Thyroid gland (tissue), 4 donors: ENCODE measurements around the gene TUBA1B. TPM values are rescaled to one million over a fixed set of nuclear protein-coding genes. Genes with fewer than 3 reads are reported as not detected.

Experiments
- DNase-seq, 2 donors: peaks; one replicate each; pipeline ENCODE4 v3.0.0-alpha.2; 2019
- H3K27ac ChIP-seq, 3 donors: fragments of 200-600 bp; sonication (generic); 1 replicate in 2 of 3; 2 replicates in 1 of 3; pipeline ENCODE4 v1.5.1; 2016 to 2019; ENCODE audit warnings: mild to moderate bottlenecking in 1 of 3, moderate library complexity in 1 of 3
- H3K27me3 ChIP-seq: fragments of 200-600 bp; sonication (generic); one replicate; pipeline ENCODE4 v1.5.1; 2019
- H3K36me3 ChIP-seq, 2 donors: fragments of 200-600 bp; sonication (generic); one replicate each; pipeline ENCODE4 v1.5.1; 2016 to 2019
- H3K4me1 ChIP-seq, 2 donors: fragments of 200-600 bp; sonication (generic); one replicate each; pipeline ENCODE4 v1.5.1; 2017 to 2019
- H3K4me3 ChIP-seq, 3 donors: fragments of 200-600 bp; sonication (generic); replicated peaks in 1 of 3; 1 replicate in 2 of 3; 2 replicates in 1 of 3; pipeline ENCODE4 v1.5.1; 2016; ENCODE audit warnings: mild to moderate bottlenecking in 1 of 3
- H3K9me3 ChIP-seq: fragments of 200-600 bp; sonication (generic); one replicate; pipeline ENCODE4 v1.5.1; 2017
- POLR2A ChIP-seq, 2 donors: fragments of 450-650 bp; IDR thresholded peaks; one replicate each; pipeline ENCODE4 v1.6.1; 2017; ENCODE audit warnings: antibody characterized with exemption in 2 of 2, mild to moderate bottlenecking in 2 of 2, moderate library complexity in 1 of 2
- WGBS, 2 donors: methylation state at CpG; one replicate each; pipeline ENCODE4 v1.1.5; 2017; 5-methylcytosine and 5-hydroxymethylcytosine counted together
- intact Hi-C: fragments of 100-400 bp; cut with DNase I; formaldehyde crosslinking; loops from one replicate; pipeline ENCODE4 v1.15.1; 2023
- total RNA-seq, 4 donors: library from RNA; depleted of rRNA; stranded (reverse); fragments of >200 nt; gene quantifications; one replicate each; pipeline ENCODE4 v1.2.3, GENCODE V29; 2016
- TF ChIP-seq, protein P1 (sequence below), 6 experiments: fragments of 200-600 bp in 3 of 6; fragments of 450-650 bp in 3 of 6; sonication (generic) in 3 of 6; IDR thresholded peaks; one replicate each; pipeline ENCODE4 v1.5.1; 2016 to 2019; ENCODE audit warnings: antibody characterized with exemption in 6 of 6, mild to moderate bottlenecking in 2 of 6, inconsistent platforms in 1 of 6, moderate library complexity in 1 of 6

TUBA1B gene
- total RNA-seq, 4 donors from 2014 or later, result 284 to 653 (median 477) TPM

DNA sequence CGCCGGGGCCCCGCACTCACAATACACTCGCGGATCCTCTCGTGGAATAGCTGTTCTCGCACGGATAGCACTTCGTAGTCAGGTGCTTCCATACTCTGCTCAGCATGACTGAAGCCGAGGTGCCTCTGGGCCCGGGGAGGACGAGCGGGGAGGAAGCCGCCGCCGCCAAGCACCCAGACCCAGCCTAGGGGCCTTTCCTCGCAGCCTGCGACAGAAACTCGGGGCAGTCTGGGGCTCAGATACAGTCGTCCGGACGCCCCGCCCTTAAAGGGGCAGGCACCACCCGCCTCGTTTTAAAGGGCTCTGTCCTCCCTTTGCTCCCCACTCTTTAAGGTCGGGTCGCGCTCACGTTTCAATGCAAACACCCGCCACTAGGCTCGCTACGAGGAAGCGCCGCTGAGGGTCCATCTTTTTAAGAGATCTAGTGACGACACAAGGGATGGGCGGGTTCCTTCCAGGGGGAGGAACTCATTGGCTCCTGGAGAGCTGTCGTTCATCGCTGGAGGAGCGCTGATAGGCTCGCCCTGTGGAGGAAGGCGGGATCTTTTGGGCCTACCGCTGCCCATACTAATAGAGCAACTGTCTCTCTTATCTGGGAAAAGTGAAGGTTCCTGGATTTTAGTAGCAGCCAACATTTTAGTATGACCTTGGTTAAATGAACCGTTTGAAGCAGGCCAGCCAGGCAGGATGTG lies 20.6 kb downstream of the TUBA1B start, which contains the start of gene LMBR1L:
TSS of gene LMBR1L (minus strand) at position 384 of the 692 bp plus-strand sequence. CDS start at position 92, 292 bp downstream.
- 0% methylated on average over 13 to 28 of the region's 43 CpGs for WGBS, 2 donors
- peak; percentile 97 for DNase-seq
- peak within 1 kb of the TSS; percentile 44 to 92 (median 87) for H3K4me3 ChIP-seq
- H3K4me1 ChIP-seq, result peaks cover 20 to 37% of the 10 kb centered on the region in 2 donors
- peak in 1 of 2 donors; percentile 94 for TF ChIP-seq POLR2A (IDR thresholded peaks at IDR 0.05)
- TF ChIP-seq, protein P1, sequence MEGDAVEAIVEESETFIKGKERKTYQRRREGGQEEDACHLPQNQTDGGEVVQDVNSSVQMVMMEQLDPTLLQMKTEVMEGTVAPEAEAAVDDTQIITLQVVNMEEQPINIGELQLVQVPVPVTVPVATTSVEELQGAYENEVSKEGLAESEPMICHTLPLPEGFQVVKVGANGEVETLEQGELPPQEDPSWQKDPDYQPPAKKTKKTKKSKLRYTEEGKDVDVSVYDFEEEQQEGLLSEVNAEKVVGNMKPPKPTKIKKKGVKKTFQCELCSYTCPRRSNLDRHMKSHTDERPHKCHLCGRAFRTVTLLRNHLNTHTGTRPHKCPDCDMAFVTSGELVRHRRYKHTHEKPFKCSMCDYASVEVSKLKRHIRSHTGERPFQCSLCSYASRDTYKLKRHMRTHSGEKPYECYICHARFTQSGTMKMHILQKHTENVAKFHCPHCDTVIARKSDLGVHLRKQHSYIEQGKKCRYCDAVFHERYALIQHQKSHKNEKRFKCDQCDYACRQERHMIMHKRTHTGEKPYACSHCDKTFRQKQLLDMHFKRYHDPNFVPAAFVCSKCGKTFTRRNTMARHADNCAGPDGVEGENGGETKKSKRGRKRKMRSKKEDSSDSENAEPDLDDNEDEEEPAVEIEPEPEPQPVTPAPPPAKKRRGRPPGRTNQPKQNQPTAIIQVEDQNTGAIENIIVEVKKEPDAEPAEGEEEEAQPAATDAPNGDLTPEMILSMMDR (IDR thresholded peaks at IDR 0.05), result peak in 5 of 6 experiments; percentile 11 to 67 (median 56)
- intact Hi-C loops, result loop anchor here (5.0 kb wide), 1 partner anchor 43 kb away; the partner anchor contains the start of gene RHEBL1
- H3K27me3 ChIP-seq, result no peaks in the 10 kb centered on the region
- H3K36me3 ChIP-seq, result no peaks in the 10 kb centered on the region
- peak within 1 kb of the TSS; percentile 92 to 98 (median 96) for H3K27ac ChIP-seq
- no peaks in the 10 kb centered on the region for H3K9me3 ChIP-seq

DNA sequence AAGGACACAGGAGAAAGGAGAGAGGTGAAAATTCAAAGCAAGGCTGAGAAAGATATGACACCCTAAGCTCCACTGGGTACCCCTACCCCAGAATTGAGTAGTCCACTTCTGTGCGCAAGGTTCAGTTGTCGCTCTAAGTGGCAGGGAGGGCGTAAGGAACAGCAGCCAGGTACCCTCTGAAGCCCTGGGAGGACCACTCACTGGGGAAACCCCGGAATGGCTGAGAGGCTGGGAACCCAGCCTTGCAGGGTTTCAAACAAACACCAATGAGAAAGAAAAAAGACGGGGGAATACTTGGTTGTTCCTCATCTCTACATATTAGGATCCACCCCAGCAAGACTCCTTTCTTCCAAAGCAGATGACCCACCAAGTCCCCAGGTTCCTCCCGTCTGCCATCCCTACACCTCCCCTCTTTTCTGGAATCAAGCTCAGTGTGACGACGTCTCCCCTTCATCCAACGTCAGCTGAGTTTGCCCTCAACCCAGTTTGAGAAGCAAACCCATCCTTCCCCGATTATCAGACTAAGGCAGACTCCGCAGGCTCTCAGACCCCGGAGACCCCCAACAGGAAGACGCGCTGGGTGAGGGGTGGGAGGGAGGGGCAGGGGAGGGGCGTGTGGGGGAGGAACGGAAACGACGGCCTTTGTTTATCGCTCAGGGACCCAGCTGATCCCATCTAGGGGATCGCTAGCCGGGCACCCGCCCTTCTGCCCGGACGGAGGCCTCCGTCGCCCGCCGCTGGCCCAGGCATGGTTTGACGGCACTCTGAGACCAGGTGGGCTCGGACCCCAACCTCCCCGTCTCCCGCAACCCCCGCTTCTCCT lies 21.3 kb downstream of the TUBA1B start:
- 5 to 8% methylated on average over 16 to 20 of the region's 33 CpGs for WGBS, 2 donors
- no peaks in the 10 kb centered on the region for H3K27me3 ChIP-seq
- H3K4me3 ChIP-seq, result peak overlapping the region; percentile 44 to 92 (median 87)
- TF ChIP-seq POLR2A (IDR thresholded peaks at IDR 0.05), result no peak
- TF ChIP-seq, protein P1 (IDR thresholded peaks at IDR 0.05), result no peak
- DNase-seq, result peak in 1 of 2 donors; percentile 23
- intact Hi-C loops, result loop anchor here (5.0 kb wide), 1 partner anchor 43 kb away; the partner anchor contains the start of gene RHEBL1
- peaks cover 20 to 44% of the 10 kb centered on the region in 2 donors for H3K4me1 ChIP-seq
- peak overlapping the region; percentile 92 to 98 (median 96) for H3K27ac ChIP-seq
- no peaks in the 10 kb centered on the region for H3K36me3 ChIP-seq
- no peaks in the 10 kb centered on the region for H3K9me3 ChIP-seq

DNA sequence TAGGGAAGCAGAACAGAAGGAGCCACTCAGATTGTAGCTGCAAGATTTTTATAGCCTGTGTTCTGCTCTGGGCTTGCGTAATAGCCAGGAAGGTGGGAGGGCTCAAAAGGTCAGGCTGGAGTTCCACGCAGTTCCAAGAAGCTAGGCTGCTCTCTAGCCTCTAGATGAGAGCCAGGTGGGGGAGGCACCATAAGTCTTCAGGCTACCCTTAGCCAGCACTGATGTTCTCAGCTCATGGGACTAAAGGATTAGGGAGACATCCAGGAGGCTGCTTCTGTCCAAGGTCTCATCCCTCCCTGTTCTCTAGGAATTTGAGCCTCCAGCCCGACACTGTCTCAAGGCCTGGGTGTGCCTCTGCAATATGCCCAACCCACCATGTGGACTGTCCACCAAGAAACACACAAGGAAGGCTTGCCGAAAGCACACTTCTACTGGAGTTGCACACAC lies 22.2 kb downstream of the TUBA1B start:
- TF ChIP-seq, protein P1 (IDR thresholded peaks at IDR 0.05), result no peak
- TF ChIP-seq POLR2A (IDR thresholded peaks at IDR 0.05), result peak in 1 of 2 donors; percentile 39
- H3K4me3 ChIP-seq, result peak overlapping the region in 1 of 3 donors; percentile 92
- peak; percentile 52 to 61 for DNase-seq
- H3K36me3 ChIP-seq, result peaks cover under 1 to 4% of the 10 kb centered on the region in 2 donors
- H3K4me1 ChIP-seq, result peaks cover 20 to 49% of the 10 kb centered on the region in 2 donors
- H3K27ac ChIP-seq, result peak overlapping the region; percentile 92 to 98 (median 96)
- H3K27me3 ChIP-seq, result no peaks in the 10 kb centered on the region
- intact Hi-C loops, result no loop called here
- 35 to 36% methylated on average over 4 of the region's 4 CpGs for WGBS, 2 donors
- H3K9me3 ChIP-seq, result no peaks in the 10 kb centered on the region

DNA sequence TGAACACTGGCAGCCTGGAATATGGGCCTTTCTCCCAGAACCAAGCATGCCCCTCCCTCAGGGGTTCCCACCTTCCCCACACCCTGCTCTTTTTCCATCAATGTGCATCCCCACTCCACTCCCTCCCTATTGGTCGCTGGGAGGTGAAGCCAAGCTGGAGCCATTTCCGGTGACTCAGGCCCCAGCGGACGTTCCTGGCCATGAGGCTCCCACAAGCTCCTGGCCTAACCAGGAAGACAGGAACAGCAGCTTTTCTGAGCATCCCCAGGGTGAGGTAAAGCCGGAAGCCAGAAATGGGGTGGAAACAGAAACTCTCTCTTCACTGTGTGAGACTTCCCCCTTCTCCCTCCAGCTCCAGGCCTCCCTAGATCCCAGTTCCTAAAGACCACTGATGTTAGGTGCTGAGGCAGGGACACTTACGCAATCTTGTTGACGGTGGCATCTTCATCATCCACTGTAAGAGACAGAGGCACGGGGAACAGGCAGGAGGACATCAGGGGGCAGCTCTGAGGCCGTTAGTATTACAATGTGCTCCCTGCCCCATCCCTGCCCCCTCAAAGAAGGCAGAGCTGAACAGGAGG lies 25.6 kb downstream of the TUBA1B start:
- Histone ChIP-seq H3K27ac (peak overlapping the region in 1 of 3 donors; percentile 22), H3K36me3 (peaks cover 26 to 32% of the 10 kb centered on the region in 2 donors), H3K27me3 (no peaks in the 10 kb centered on the region), H3K4me3 (no peak overlapping the region), H3K9me3 (no peaks in the 10 kb centered on the region), H3K4me1 (peaks cover 17 to 49% of the 10 kb centered on the region in 2 donors)
- WGBS, 2 donors, result 82 to 88% methylated on average over 9 of the region's 9 CpGs
- TF ChIP-seq POLR2A (IDR thresholded peaks at IDR 0.05), result no peak
- TF ChIP-seq, protein P1 (IDR thresholded peaks at IDR 0.05), result no peak
- DNase-seq, result no peak
- intact Hi-C loops, result no loop called here
